Immature natural killer cell (primary cell): ENCODE data around the gene FIGNL2. TPM values are rescaled to one million over a fixed set of nuclear protein-coding genes. Genes with fewer than 3 reads are reported as not detected.
"Not testable (repeated sequence)": the region's sequence is repeated elsewhere in the genome, so short reads cannot be mapped to it uniquely, and the experiment has no call there.

Experiments used
- DNase-seq, 3 donors: peaks; one replicate each; pipeline ENCODE4 v3.0.0; 2022; ENCODE audit warnings: mixed read lengths in 1 of 3
- H3K27ac Mint-ChIP-seq, 6 donors: one replicate each; pipeline ENCODE4 v1.8.0; 2020; ENCODE audit warnings: mixed read lengths in 6 of 6, mild to moderate bottlenecking in 5 of 6, inconsistent platforms in 4 of 6, moderate library complexity in 3 of 6
- H3K27me3 Mint-ChIP-seq, 3 donors: one replicate each; pipeline ENCODE4 v1.8.0; 2020 to 2021; ENCODE audit warnings: low read depth in 3 of 3, mild to moderate bottlenecking in 3 of 3, mixed read lengths in 3 of 3, moderate library complexity in 3 of 3, inconsistent platforms in 1 of 3
- H3K36me3 Mint-ChIP-seq, 3 donors: one replicate each; pipeline ENCODE4 v1.8.0; 2020; ENCODE audit warnings: mixed read lengths in 3 of 3, inconsistent platforms in 2 of 3, mild to moderate bottlenecking in 2 of 3
- H3K4me1 Mint-ChIP-seq, 2 donors: one replicate each; pipeline ENCODE4 v1.8.0; 2020; ENCODE audit warnings: inconsistent platforms in 2 of 2, mild to moderate bottlenecking in 2 of 2, mixed read lengths in 2 of 2, moderate library complexity in 1 of 2
- H3K4me3 Mint-ChIP-seq, 5 donors: one replicate each; pipeline ENCODE4 v1.8.0; 2020; ENCODE audit warnings: mild to moderate bottlenecking in 5 of 5, mixed read lengths in 5 of 5, inconsistent platforms in 3 of 5, moderate library complexity in 3 of 5
- H3K9me3 Mint-ChIP-seq, 6 donors: one replicate each; pipeline ENCODE4 v1.8.0; 2020; ENCODE audit warnings: mild to moderate bottlenecking in 6 of 6, mixed read lengths in 6 of 6, inconsistent platforms in 4 of 6, moderate library complexity in 3 of 6
- polyA plus RNA-seq, 3 donors: library from polyadenylated mRNA; unstranded; fragments of 300-500 nt; fragmentation: Illumina TruSeq; gene quantifications; one replicate each; pipeline ENCODE4 v1.2.3, GENCODE V29; 2021

The FIGNL2 gene
- polyA plus RNA-seq, 3 donors from 2014 or later: 0.07 TPM; not detected in 2

DNA sequence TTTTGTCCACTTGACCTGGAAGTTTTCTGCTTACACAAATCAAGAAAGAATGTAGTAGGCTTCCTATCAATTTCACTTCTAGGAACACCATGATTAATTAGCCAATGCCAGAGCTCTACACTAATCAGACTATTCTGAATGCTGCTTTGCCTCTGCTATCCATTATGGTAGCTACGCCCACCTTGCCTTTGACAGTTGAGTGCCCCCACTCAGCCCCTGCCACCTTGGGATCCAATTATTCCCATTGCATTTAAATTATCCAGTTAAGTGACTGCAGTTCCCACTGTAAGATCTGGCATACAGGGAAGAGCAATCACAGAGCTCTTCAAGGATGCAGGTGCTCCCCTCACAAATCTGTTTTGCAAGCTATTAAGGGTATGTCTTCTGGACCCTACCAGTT lies 47.5 kb downstream of the FIGNL2 start:
- peaks cover 0 to 2% (median 2%) of the 10 kb centered on the region in 3 donors for H3K27me3 Mint-ChIP-seq
- no peak overlapping the region for H3K27ac Mint-ChIP-seq
- H3K4me3 Mint-ChIP-seq: no peak overlapping the region
- H3K36me3 Mint-ChIP-seq: peaks cover 0 to 3% (median 0%) of the 10 kb centered on the region in 3 donors
- no peaks in the 10 kb centered on the region for H3K4me1 Mint-ChIP-seq
- no peak for DNase-seq
- peaks cover 0 to 1% (median 0%) of the 10 kb centered on the region in 6 donors for H3K9me3 Mint-ChIP-seq

DNA sequence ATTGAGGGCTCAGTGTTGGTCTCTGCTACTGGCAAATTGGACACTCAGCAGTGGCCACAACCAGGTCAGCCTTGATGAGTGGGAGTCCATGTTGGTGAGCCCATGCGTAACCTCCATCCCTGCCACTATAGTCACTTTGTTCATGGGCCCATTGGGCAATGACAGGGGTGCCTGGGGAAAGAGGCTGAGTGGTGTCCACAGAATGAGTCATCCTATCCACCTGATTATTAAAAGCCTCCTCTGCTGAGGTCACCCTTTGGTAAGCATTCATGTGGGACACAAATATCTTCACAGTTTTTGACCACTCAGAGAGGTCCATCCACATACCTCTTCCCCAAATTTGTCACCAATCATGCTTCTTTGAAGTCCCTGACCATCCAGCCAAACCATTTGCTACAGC lies 50.0 kb downstream of the FIGNL2 start:
- Mint-ChIP-seq H3K27me3 (peaks cover 0 to 3% (median 0%) of the 10 kb centered on the region in 3 donors), H3K27ac (no peak overlapping the region), H3K4me3 (no peak overlapping the region), H3K9me3 (peaks cover 0 to 1% (median 0%) of the 10 kb centered on the region in 6 donors), H3K36me3 (peaks cover 0 to 3% (median 0%) of the 10 kb centered on the region in 3 donors), H3K4me1 (no peaks in the 10 kb centered on the region)
- DNase-seq: no peak

DNA sequence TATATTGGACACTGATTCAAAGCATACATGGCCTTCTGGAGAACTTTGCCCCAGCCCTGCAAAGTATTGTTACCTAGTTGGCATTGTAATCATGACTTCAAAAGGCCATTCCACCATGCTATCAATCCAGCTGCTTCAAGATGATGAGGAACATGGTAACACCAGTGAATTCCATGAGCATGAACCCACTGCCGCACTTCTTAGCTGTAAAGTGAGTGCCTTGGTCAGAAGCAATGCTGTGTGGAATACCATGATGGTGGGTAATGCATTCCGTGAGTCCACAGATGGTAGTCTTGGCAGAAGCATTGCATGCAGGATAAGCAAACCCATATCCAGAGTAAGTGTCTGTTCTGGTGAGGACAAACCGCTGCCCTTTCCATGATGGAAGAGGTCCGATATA lies 50.5 kb downstream of the FIGNL2 start:
- H3K4me3 Mint-ChIP-seq, H3K27ac Mint-ChIP-seq: not testable (repeated sequence)

DNA sequence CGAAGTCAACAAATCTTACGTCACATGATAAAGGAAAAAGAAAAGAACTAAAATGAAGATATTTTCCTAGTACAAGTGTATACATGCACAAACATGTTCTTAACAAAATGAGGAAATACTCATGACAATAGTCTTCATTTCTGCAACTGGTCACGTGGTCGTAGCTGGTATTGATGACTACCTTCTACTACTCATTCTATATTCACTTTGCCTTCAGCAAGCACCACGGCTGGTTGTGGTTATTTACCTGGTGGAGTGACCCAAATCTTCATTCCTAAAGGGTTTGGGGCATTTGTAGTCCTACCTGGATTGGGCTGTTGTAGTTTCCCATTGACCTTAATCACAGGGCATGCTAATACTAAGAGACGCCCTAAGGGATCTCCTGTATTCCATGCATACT lies 51.2 kb downstream of the FIGNL2 start:
- no peak for DNase-seq
- H3K27ac Mint-ChIP-seq: no peak overlapping the region
- peaks cover 0 to 1% (median 0%) of the 10 kb centered on the region in 6 donors for H3K9me3 Mint-ChIP-seq
- H3K4me1 Mint-ChIP-seq: no peaks in the 10 kb centered on the region
- peaks cover 0 to 3% (median 3%) of the 10 kb centered on the region in 3 donors for H3K27me3 Mint-ChIP-seq
- H3K4me3 Mint-ChIP-seq: no peak overlapping the region
- peaks cover 0 to 9% (median 0%) of the 10 kb centered on the region in 3 donors for H3K36me3 Mint-ChIP-seq

More for the DNA sequence above, 50.5 kb downstream of the FIGNL2 start:
- H3K9me3 Mint-ChIP-seq, H3K36me3 Mint-ChIP-seq, H3K27me3 Mint-ChIP-seq, H3K4me1 Mint-ChIP-seq, DNase-seq: not testable (repeated sequence)

DNA sequence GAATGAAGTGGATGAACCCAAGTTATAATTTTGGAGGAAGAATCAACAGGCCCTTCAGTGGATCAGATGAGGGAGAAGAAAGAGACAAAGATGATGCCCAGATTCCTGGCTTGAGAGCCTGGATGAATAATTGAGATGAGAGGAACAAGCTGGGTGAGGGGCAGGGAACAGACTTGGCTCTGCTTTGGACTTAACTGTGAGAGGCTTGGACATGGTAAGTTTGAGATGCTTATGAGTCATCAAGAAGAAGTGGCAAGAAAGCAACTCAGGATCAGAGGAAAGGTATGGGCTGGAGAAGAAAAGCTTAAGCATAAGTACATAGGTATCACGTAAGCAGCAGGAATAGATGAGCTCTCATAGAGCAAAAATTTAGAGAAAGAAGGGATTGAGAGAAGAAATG lies 55.3 kb downstream of the FIGNL2 start:
- Mint-ChIP-seq H3K9me3 (no peaks in the 10 kb centered on the region), H3K27me3 (peaks cover 0 to 3% (median 2%) of the 10 kb centered on the region in 3 donors), H3K4me1 (no peaks in the 10 kb centered on the region), H3K27ac (no peak overlapping the region), H3K36me3 (peaks cover 0 to 10% (median 0%) of the 10 kb centered on the region in 3 donors), H3K4me3 (no peak overlapping the region)
- DNase-seq: no peak

DNA sequence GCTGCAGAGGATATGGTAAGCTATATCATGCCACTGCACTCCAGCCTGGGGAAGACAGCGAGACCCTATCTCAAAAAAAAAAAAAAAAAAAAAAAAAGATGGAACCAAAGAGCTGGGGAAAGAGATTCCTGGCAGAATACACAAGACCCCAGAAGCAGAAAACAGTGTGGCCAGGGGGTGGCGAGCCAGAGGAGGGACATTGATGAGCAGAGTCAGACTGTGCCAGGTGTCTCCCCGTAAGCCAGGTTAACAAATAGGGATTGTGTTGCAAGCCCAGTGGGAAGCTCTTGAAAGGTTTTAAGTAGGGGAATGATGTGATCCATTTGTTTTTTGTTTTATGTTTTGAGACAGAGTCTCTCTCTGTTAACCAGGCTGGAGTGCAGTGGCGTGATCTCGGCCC lies 56.1 kb downstream of the FIGNL2 start:
- H3K4me3 Mint-ChIP-seq: no peak overlapping the region

DNA sequence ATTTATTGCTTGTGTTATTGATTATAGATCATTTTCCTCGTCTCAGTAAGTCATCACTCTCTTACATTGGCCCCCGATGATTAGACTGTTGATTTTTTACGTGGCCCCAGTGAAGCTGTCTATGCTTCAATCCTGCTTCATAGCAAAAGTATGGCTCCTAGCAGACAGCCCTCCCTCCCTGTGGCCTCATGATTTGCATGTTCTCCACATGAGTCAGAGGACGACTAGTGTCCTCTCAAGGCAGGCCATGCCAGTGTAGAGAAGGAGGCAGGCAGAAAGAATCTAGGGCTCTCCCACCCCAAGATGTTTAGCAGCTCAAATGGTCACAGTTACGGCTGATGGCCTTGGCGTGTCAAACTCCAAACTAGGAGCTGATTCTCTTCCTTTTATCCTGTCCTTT lies 59.6 kb downstream of the FIGNL2 start:
- Mint-ChIP-seq H3K4me3 (no peak overlapping the region), H3K9me3 (no peaks in the 10 kb centered on the region), H3K27ac (no peak overlapping the region), H3K4me1 (no peaks in the 10 kb centered on the region), H3K36me3 (peaks cover 0 to 10% (median 0%) of the 10 kb centered on the region in 3 donors), H3K27me3 (peaks cover 0 to 3% (median 0%) of the 10 kb centered on the region in 3 donors)
- DNase-seq: no peak

More for the DNA sequence above, 56.1 kb downstream of the FIGNL2 start:
- no peak for DNase-seq
- Mint-ChIP-seq H3K4me1 (no peaks in the 10 kb centered on the region), H3K27me3 (peaks cover 0 to 3% (median 2%) of the 10 kb centered on the region in 3 donors), H3K36me3 (peaks cover 0 to 10% (median 0%) of the 10 kb centered on the region in 3 donors), H3K27ac (no peak overlapping the region), H3K9me3 (no peaks in the 10 kb centered on the region)

DNA sequence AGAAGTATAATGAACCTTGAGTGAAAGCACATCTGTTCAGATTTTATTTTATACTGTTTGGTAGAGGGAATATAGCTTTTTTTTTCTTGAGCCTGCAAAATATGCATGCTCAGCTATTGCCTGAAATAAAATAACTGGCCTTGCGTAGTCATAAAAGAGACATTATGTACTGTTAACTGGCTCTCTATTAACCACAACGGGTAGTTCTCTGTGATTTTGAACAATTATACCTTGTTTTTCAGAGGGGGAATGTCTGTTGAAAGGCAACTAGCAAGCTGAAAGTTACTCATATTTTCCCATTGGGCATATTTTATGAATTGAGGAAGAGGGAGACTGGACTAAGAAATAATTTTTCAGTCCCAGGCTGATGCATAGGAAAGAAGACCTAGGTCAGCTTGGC lies 62.6 kb downstream of the FIGNL2 start:
- no peak overlapping the region for H3K4me3 Mint-ChIP-seq
- H3K36me3 Mint-ChIP-seq: no peaks in the 10 kb centered on the region
- H3K27me3 Mint-ChIP-seq: peaks cover 0 to 3% (median 2%) of the 10 kb centered on the region in 3 donors
- H3K27ac Mint-ChIP-seq: no peak overlapping the region
- H3K4me1 Mint-ChIP-seq: no peaks in the 10 kb centered on the region
- DNase-seq: no peak
- no peaks in the 10 kb centered on the region for H3K9me3 Mint-ChIP-seq

DNA sequence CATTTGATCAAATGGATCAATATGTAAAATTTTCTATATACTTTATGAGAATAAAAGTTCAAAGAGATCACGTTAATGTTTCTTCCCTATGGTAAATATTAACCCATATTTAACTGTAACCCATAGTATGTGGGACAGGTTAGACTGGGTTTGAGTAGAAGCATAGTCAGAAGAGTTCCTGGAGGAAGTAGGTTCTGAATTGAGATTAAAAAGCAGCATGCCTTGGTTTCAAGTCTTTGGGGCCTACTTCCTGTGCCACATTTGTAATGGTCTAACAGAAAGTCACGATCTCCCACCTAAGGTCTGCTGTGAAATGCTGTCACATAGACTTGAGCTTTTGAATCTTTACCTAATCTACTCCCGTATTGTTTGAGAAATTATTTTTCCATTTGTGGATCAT lies 63.8 kb downstream of the FIGNL2 start:
- H3K27me3 Mint-ChIP-seq: peaks cover 0 to 3% (median 2%) of the 10 kb centered on the region in 3 donors
- no peaks in the 10 kb centered on the region for H3K36me3 Mint-ChIP-seq
- DNase-seq: no peak
- H3K4me1 Mint-ChIP-seq: no peaks in the 10 kb centered on the region
- H3K4me3 Mint-ChIP-seq: no peak overlapping the region
- H3K27ac Mint-ChIP-seq: no peak overlapping the region
- H3K9me3 Mint-ChIP-seq: no peaks in the 10 kb centered on the region

DNA sequence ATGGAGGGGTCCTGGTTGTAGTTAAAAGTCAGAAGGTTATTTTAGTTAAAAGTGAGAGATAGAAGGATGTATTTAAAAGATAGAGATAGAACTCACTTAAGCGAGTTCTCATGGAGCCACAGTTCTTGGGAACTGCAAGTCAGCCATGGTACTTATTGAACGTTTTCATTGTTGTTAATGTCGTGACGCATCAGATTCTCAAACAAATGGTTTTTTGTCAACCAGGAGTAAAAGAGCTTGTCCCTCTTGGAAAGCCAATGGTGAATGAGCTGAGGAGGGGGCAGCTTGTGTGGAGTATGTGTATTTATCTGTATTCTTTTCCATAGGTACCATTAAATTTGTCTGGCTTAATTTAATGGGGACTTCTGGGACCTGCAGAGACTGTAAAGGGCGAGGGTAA lies 68.6 kb downstream of the FIGNL2 start:
- Mint-ChIP-seq H3K4me1 (no peaks in the 10 kb centered on the region), H3K36me3 (no peaks in the 10 kb centered on the region), H3K4me3 (no peak overlapping the region), H3K27ac (no peak overlapping the region), H3K9me3 (no peaks in the 10 kb centered on the region), H3K27me3 (peaks cover 0 to 4% (median 2%) of the 10 kb centered on the region in 3 donors)
- no peak for DNase-seq

DNA sequence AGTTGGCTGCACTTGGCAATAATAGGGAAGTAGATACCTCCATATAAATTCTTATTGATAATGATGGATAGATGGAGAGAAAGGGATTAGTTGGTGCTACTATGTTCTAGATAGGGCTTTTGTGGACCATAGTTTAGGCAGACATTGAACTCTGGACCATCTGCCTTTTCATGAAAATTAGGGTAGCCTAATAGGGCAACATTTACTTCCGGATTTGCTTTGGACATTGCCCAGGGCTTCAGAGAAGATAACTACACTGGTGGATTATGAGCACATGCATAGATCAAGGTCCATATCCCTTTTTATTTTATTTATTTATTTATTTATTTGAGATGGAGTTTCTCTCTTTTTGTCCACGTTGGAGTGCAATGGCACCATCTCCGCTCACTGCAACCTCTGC lies 70.5 kb downstream of the FIGNL2 start:
- Mint-ChIP-seq H3K4me3 (no peak overlapping the region), H3K9me3 (no peaks in the 10 kb centered on the region), H3K27ac (no peak overlapping the region), H3K36me3 (no peaks in the 10 kb centered on the region), H3K27me3 (peaks cover 2 to 4% (median 4%) of the 10 kb centered on the region in 3 donors), H3K4me1 (no peaks in the 10 kb centered on the region)
- DNase-seq: no peak

DNA sequence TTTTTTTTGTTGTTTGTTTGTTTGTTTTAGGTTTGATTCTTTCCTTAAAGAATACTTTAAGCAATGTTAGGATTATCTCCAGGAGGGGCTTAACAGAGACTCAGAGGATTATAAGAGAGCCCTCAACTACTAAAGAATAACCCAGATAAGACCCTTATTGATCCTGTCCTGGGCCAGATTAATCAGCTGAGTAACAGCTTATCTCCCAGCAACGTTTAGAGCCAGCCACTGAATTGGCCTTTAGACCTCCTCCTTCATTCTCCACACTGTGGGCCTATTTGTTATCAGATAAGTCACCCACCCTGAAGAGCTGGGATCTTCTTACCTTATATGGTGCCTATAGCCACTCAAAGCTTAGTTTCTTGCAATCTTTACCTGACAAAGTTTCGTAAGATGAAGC lies 71.1 kb downstream of the FIGNL2 start:
- no peaks in the 10 kb centered on the region for H3K36me3 Mint-ChIP-seq
- no peak for DNase-seq
- H3K27ac Mint-ChIP-seq: no peak overlapping the region

DNA sequence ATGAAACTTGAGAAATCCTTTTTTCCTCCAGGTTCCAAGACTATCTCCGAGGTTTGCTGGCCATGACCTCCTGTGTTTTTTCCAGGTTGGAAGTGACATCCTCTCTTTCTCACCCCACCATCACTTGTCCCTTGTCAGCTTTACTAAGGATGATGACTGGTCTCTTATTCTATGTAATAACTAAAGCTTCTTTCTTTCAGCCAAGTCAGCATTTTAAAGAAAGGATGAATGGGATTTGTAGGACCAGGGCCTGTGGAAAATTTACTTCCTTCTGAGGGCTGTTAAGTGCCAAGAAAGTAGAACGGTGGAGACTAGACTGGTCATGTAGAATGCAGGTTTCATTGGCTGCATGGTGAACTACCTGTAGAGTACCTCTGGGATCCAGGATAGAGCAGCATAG lies 73.6 kb downstream of the FIGNL2 start:
- DNase-seq: no peak
- no peaks in the 10 kb centered on the region for H3K9me3 Mint-ChIP-seq
- H3K4me1 Mint-ChIP-seq: no peaks in the 10 kb centered on the region
- H3K27ac Mint-ChIP-seq: no peak overlapping the region
- H3K27me3 Mint-ChIP-seq: peaks cover 0 to 4% (median 2%) of the 10 kb centered on the region in 3 donors
- no peaks in the 10 kb centered on the region for H3K36me3 Mint-ChIP-seq
- no peak overlapping the region for H3K4me3 Mint-ChIP-seq

More for the DNA sequence above, 71.1 kb downstream of the FIGNL2 start:
- Mint-ChIP-seq H3K9me3 (no peaks in the 10 kb centered on the region), H3K4me1 (no peaks in the 10 kb centered on the region), H3K4me3 (no peak overlapping the region), H3K27me3 (peaks cover 1 to 4% (median 3%) of the 10 kb centered on the region in 3 donors)

DNA sequence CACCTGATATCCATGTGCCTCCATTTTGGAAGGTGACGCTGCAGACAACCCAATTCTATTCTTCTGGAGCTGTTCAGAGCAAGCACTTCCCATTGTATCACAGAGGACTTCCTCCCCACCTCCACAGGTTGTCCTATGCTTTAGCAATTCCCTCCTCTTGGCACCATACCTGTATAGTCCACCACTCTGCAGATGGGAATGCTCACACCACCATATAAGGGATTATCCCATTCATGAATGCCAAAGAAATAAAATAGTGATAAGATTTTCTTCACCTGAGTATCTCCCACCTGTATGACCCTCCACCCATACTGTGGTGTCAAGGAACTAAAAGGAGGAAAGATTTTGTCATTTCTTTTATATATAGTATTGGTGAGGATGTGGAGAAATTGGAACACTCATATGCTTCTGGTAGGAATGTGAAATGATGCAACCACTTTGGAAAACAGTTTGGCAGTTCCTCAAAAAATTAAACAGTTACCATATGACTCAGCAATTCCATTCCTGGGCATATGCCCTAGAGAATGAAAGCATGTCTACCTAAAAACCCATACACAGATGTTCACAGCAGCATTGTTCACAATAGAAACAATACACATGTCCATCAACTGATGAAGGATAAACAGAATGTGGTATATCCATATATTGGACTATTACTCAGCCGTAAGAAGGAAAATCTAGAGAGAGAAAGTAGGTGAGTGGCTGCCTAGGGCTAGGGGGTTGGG lies 75.2 kb downstream of the FIGNL2 start:
- no peak overlapping the region for H3K27ac Mint-ChIP-seq
- H3K27me3 Mint-ChIP-seq: peaks cover 2 to 4% (median 2%) of the 10 kb centered on the region in 3 donors
- DNase-seq: no peak
- no peak overlapping the region for H3K4me3 Mint-ChIP-seq
- H3K36me3 Mint-ChIP-seq: no peaks in the 10 kb centered on the region
- no peaks in the 10 kb centered on the region for H3K4me1 Mint-ChIP-seq
- no peaks in the 10 kb centered on the region for H3K9me3 Mint-ChIP-seq

DNA sequence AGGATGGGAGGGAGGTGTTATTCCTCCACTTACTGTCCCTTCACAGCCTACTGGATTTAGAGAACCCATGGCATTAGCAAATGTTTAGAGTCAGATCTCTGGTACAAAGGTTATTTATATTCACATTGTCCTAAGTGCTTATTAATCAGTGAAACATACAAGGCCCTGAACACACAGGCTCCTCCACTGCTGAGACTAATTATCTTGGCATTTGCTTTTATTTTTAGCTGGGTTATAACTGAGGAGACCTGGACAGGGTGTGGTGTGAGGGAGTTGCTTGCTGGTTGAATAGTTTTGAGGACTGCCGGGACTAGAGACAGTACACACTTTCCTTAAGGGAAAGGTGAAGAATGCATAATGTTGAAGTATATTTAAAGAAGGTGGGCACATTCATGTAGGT lies 77.5 kb downstream of the FIGNL2 start:
- Mint-ChIP-seq H3K36me3 (no peaks in the 10 kb centered on the region), H3K27me3 (peaks cover 2 to 4% (median 2%) of the 10 kb centered on the region in 3 donors), H3K27ac (no peak overlapping the region), H3K4me3 (no peak overlapping the region), H3K9me3 (no peaks in the 10 kb centered on the region), H3K4me1 (no peaks in the 10 kb centered on the region)
- no peak for DNase-seq
